Measurements from ENCODE around the gene TCF7L2.

TCF7L2 gene

DNA sequence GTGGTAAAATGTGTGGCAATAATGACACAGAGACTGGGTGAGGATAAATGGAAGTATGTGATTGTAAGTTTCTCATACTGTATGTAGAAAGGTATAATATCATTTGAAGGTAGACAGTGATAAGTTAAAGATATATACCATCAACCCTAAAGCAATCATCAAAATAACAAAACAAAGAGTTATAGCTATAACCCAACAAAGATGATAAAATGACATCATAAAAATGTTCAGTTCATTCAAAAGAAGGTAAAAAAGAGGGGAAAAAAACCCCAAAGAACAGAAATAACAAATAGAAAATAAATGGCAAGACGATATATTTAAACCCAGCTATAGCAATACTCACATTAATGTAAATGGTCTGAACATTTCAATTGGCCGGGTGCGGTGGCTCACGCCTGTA is 17.4 kb upstream of the TCF7L2 start:
- Histone ChIP-seq H3K9ac (ENCODE audit: low read length) (no peak overlapping the region), H2BK12ac (ENCODE audit: low read length in 2 of 2) (no peak overlapping the region)
- 97% methylated on average over 4 of the region's 4 CpGs for WGBS

DNA sequence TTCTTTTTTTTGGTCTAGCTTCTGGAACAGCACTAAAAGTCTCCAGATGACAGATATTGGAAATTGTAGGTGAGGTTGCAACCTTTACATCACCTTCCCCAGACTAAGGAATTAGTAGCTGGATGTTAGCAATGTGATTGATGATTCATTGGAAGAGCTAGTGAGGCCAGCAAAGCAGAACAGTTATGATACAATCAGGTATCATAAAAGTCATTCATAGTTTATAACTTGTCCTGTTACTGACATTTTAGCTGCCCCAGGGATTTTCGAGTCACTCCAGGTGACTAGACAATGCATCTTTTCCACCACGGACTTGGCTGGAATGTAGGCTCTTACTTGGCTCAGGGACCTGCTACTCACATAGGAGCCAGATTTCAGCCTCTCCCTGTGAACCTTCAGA is 15.9 kb upstream of the TCF7L2 start:
- no peaks in the 10 kb centered on the region for H3K27me3 ChIP-seq (ENCODE audit: control insufficient read depth in 1 of 2, insufficient read depth in 1 of 2, low read length in 2 of 2)
- no peak overlapping the region for H2BK5ac ChIP-seq (ENCODE audit: low read depth, low read length, poor library complexity, severe bottlenecking)
- no peaks in the 10 kb centered on the region for H3K9me3 ChIP-seq (ENCODE audit: control insufficient read depth, low read length)
- no peaks in the 10 kb centered on the region for H3K79me1 ChIP-seq (replicated peaks; ENCODE audit: low read length, poor library complexity, severe bottlenecking)
- no peak for DNase-seq
- no peak overlapping the region for H3K18ac ChIP-seq (ENCODE audit: low read depth in 1 of 2, low read length in 2 of 2)
- no peak overlapping the region for H2AFZ ChIP-seq (ENCODE audit: low read depth, low read length)
- no peak overlapping the region for H3K14ac ChIP-seq (ENCODE audit: low read length in 2 of 2)
- no peak overlapping the region for H3K4me2 ChIP-seq (ENCODE audit: low read length, poor library complexity, severe bottlenecking)
- no peak overlapping the region for H2BK15ac ChIP-seq (ENCODE audit: low read depth, poor library complexity, severe bottlenecking)
- H2AK5ac ChIP-seq (ENCODE audit: low read length, severe bottlenecking) = no peak overlapping the region
- H3K4me3 ChIP-seq (ENCODE audit: insufficient read depth in 1 of 2, low read depth in 1 of 2, low read length in 2 of 2) = no peak overlapping the region
- no peak overlapping the region for H4K8ac ChIP-seq (ENCODE audit: low read length)
- H3K4ac ChIP-seq (ENCODE audit: low read depth in 1 of 2, low read length in 2 of 2) = no peak overlapping the region
- H2BK120ac ChIP-seq (ENCODE audit: low read depth, low read length) = no peak overlapping the region
- H3K36me3 ChIP-seq (ENCODE audit: control insufficient read depth in 1 of 2, insufficient read depth in 2 of 2, low read depth in 1 of 2, low read length in 2 of 2) = no peaks in the 10 kb centered on the region
- H3K27ac ChIP-seq (ENCODE audit: low read length, poor library complexity, severe bottlenecking) = no peak overlapping the region
- H3K23ac ChIP-seq (ENCODE audit: low read length in 2 of 2) = peak overlapping the region in 1 of 2 experiments; percentile 11
- no peak overlapping the region for H3K9ac ChIP-seq (ENCODE audit: low read length)
- H2BK12ac ChIP-seq (ENCODE audit: low read length in 2 of 2) = no peak overlapping the region
- H4K91ac ChIP-seq (ENCODE audit: low read length) = no peak overlapping the region
- H3K4me1 ChIP-seq (ENCODE audit: control insufficient read depth, insufficient read depth, low read depth, low read length) = no peaks in the 10 kb centered on the region
- WGBS = 92% methylated on average over 2 of the region's 2 CpGs

More for the DNA sequence above, 17.4 kb upstream of the TCF7L2 start:
- Histone ChIP-seq H2BK120ac (ENCODE audit: low read depth, low read length) (no peak overlapping the region), H4K91ac (ENCODE audit: low read length) (no peak overlapping the region), H3K4me2 (ENCODE audit: low read length, poor library complexity, severe bottlenecking) (no peak overlapping the region), H3K4ac (ENCODE audit: low read depth in 1 of 2, low read length in 2 of 2) (no peak overlapping the region), H3K27ac (ENCODE audit: low read length, poor library complexity, severe bottlenecking) (no peak overlapping the region), H3K79me1 (replicated peaks; ENCODE audit: low read length, poor library complexity, severe bottlenecking) (no peaks in the 10 kb centered on the region), H3K4me1 (ENCODE audit: control insufficient read depth, insufficient read depth, low read depth, low read length) (no peaks in the 10 kb centered on the region), H2AK5ac (ENCODE audit: low read length, severe bottlenecking) (no peak overlapping the region), H3K36me3 (ENCODE audit: control insufficient read depth in 1 of 2, insufficient read depth in 2 of 2, low read depth in 1 of 2, low read length in 2 of 2) (no peaks in the 10 kb centered on the region), H3K14ac (ENCODE audit: low read length in 2 of 2) (no peak overlapping the region), H4K8ac (ENCODE audit: low read length) (no peak overlapping the region), H3K23ac (ENCODE audit: low read length in 2 of 2) (no peak overlapping the region), H2BK15ac (ENCODE audit: low read depth, poor library complexity, severe bottlenecking) (no peak overlapping the region), H2AFZ (ENCODE audit: low read depth, low read length) (no peak overlapping the region), H3K9me3 (ENCODE audit: control insufficient read depth, low read length) (no peaks in the 10 kb centered on the region), H3K4me3 (ENCODE audit: insufficient read depth in 1 of 2, low read depth in 1 of 2, low read length in 2 of 2) (no peak overlapping the region), H3K18ac (ENCODE audit: low read depth in 1 of 2, low read length in 2 of 2) (no peak overlapping the region), H3K27me3 (ENCODE audit: control insufficient read depth in 1 of 2, insufficient read depth in 1 of 2, low read length in 2 of 2) (no peaks in the 10 kb centered on the region), H2BK5ac (ENCODE audit: low read depth, low read length, poor library complexity, severe bottlenecking) (no peak overlapping the region)
- DNase-seq = no peak

DNA sequence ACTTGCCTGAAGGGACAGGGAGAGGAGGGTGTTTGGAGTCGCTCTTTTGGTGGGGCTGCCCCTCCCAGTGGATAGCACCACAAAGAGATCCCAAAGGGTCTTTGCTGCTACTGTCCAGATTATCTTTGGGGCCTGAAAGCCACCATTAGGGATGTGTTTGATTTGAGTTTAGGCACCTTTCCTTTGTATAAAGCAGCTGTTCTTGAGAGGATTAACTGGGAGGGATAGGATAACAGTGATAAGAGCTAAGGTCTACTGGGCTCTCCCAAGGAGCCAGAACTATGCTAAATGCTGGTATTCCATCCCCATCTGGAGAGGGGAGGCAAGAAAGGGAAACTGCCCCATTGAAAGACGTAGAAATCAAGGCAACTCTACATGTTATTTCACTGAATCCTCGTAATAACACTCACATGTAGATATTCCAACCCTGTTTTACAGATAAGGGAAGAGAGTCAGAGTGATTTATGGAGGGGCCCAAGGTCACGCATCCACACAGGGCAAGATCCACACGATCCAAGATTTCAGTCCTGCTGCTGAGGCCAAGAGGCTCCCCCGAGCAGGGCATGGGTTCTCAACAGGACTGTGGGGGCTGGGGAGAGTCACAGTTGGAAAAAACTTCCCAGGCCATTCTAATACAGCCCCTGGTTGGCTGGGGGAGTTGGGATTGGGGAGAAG is 11.1 kb upstream of the TCF7L2 start:
- H3K9me3 ChIP-seq (ENCODE audit: control insufficient read depth, low read length) = no peaks in the 10 kb centered on the region
- peak overlapping the region in 1 of 2 experiments; percentile 57 for H3K18ac ChIP-seq (ENCODE audit: low read depth in 1 of 2, low read length in 2 of 2)

DNA sequence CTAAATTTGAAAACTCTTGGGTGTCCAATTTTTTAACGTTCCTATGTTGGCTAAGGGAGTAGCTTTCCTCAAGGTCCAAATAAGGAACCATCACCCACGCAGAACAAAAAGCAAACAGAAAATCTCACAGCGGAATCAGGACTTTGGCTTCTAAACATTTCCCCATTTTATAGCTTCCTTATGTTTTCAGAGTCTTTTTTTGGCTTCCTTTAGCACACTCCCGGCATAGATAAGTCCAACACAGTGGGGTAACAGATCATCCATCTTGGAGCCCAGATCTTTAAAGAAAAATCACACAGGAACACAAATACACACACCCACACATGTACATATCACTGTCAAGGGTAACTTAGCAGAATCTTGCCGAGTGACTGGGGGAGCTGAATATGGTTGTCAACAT is 4.2 kb upstream of the TCF7L2 start:
- H3K79me1 ChIP-seq (replicated peaks; ENCODE audit: low read length, poor library complexity, severe bottlenecking) = peaks cover 2% of the 10 kb centered on the region
- H2BK15ac ChIP-seq (ENCODE audit: low read depth, poor library complexity, severe bottlenecking) = no peak overlapping the region
- H3K18ac ChIP-seq (ENCODE audit: low read depth in 1 of 2, low read length in 2 of 2) = no peak overlapping the region
- no peak overlapping the region for H3K14ac ChIP-seq (ENCODE audit: low read length in 2 of 2)
- H3K27me3 ChIP-seq (ENCODE audit: control insufficient read depth in 1 of 2, insufficient read depth in 1 of 2, low read length in 2 of 2) = no peaks in the 10 kb centered on the region
- H3K4me2 ChIP-seq (ENCODE audit: low read length, poor library complexity, severe bottlenecking) = no peak overlapping the region
- no peak overlapping the region for H2AK5ac ChIP-seq (ENCODE audit: low read length, severe bottlenecking)
- H2BK5ac ChIP-seq (ENCODE audit: low read depth, low read length, poor library complexity, severe bottlenecking) = no peak overlapping the region
- H3K27ac ChIP-seq (ENCODE audit: low read length, poor library complexity, severe bottlenecking) = no peak overlapping the region
- H2BK120ac ChIP-seq (ENCODE audit: low read depth, low read length) = no peak overlapping the region
- no peaks in the 10 kb centered on the region for H3K9me3 ChIP-seq (ENCODE audit: control insufficient read depth, low read length)
- no peaks in the 10 kb centered on the region for H3K36me3 ChIP-seq (ENCODE audit: control insufficient read depth in 1 of 2, insufficient read depth in 2 of 2, low read depth in 1 of 2, low read length in 2 of 2)
- no peak overlapping the region for H3K4ac ChIP-seq (ENCODE audit: low read depth in 1 of 2, low read length in 2 of 2)
- no peak overlapping the region for H4K8ac ChIP-seq (ENCODE audit: low read length)
- no peaks in the 10 kb centered on the region for H3K4me1 ChIP-seq (ENCODE audit: control insufficient read depth, insufficient read depth, low read depth, low read length)
- no peak overlapping the region for H4K91ac ChIP-seq (ENCODE audit: low read length)
- no peak overlapping the region for H3K9ac ChIP-seq (ENCODE audit: low read length)
- no peak overlapping the region for H2BK12ac ChIP-seq (ENCODE audit: low read length in 2 of 2)
- WGBS = 93% methylated on average over 5 of the region's 5 CpGs
- H2AFZ ChIP-seq (ENCODE audit: low read depth, low read length) = no peak overlapping the region
- no peak for DNase-seq
- no peak overlapping the region for H3K23ac ChIP-seq (ENCODE audit: low read length in 2 of 2)
- H3K4me3 ChIP-seq (ENCODE audit: insufficient read depth in 1 of 2, low read depth in 1 of 2, low read length in 2 of 2) = no peak overlapping the region

More for the DNA sequence above, 11.1 kb upstream of the TCF7L2 start:
- no peak overlapping the region for H3K4me2 ChIP-seq (ENCODE audit: low read length, poor library complexity, severe bottlenecking)
- H3K23ac ChIP-seq (ENCODE audit: low read length in 2 of 2) = no peak overlapping the region
- no peak overlapping the region for H3K4me3 ChIP-seq (ENCODE audit: insufficient read depth in 1 of 2, low read depth in 1 of 2, low read length in 2 of 2)
- no peaks in the 10 kb centered on the region for H3K27me3 ChIP-seq (ENCODE audit: control insufficient read depth in 1 of 2, insufficient read depth in 1 of 2, low read length in 2 of 2)
- H3K27ac ChIP-seq (ENCODE audit: low read length, poor library complexity, severe bottlenecking) = no peak overlapping the region
- no peak overlapping the region for H2BK15ac ChIP-seq (ENCODE audit: low read depth, poor library complexity, severe bottlenecking)
- H3K14ac ChIP-seq (ENCODE audit: low read length in 2 of 2) = no peak overlapping the region
- H3K36me3 ChIP-seq (ENCODE audit: control insufficient read depth in 1 of 2, insufficient read depth in 2 of 2, low read depth in 1 of 2, low read length in 2 of 2) = no peaks in the 10 kb centered on the region
- H4K91ac ChIP-seq (ENCODE audit: low read length) = no peak overlapping the region
- no peaks in the 10 kb centered on the region for H3K79me1 ChIP-seq (replicated peaks; ENCODE audit: low read length, poor library complexity, severe bottlenecking)
- no peaks in the 10 kb centered on the region for H3K4me1 ChIP-seq (ENCODE audit: control insufficient read depth, insufficient read depth, low read depth, low read length)
- no peak overlapping the region for H4K8ac ChIP-seq (ENCODE audit: low read length)
- H2BK12ac ChIP-seq (ENCODE audit: low read length in 2 of 2) = no peak overlapping the region
- H2BK5ac ChIP-seq (ENCODE audit: low read depth, low read length, poor library complexity, severe bottlenecking) = no peak overlapping the region
- H2AK5ac ChIP-seq (ENCODE audit: low read length, severe bottlenecking) = no peak overlapping the region
- no peak overlapping the region for H3K4ac ChIP-seq (ENCODE audit: low read depth in 1 of 2, low read length in 2 of 2)
- H3K9ac ChIP-seq (ENCODE audit: low read length) = no peak overlapping the region
- H2AFZ ChIP-seq (ENCODE audit: low read depth, low read length) = no peak overlapping the region
- WGBS = 62% methylated on average over 3 of the region's 6 CpGs
- DNase-seq = no peak
- H2BK120ac ChIP-seq (ENCODE audit: low read depth, low read length) = no peak overlapping the region
